Activated naive CD4-positive, alpha-beta T cell treated with anti-CD3 and anti-CD28 coated beads for 36 hours (primary cell): ENCODE results near the gene PIK3R3. TPM values are rescaled to one million over a fixed set of nuclear protein-coding genes. Genes with fewer than 3 reads are reported as not detected.

Source experiments
- CTCF ChIA-PET: fragments of 350-600 bp; sonication (Branson Sonifier 250); formaldehyde crosslinking; loops from one replicate; lab custom pipeline; 2021; ENCODE audit warnings: antibody characterized with exemption; lab: Charles Lee
- DNase-seq: peaks from one replicate; pipeline ENCODE4 v3.0.0-alpha.2; 2020
- H3K27ac Mint-ChIP-seq: one replicate; pipeline ENCODE4 v1.8.0; 2021; ENCODE audit warnings: mild to moderate bottlenecking, mixed read lengths
- H3K27me3 Mint-ChIP-seq: one replicate; pipeline ENCODE4 v1.8.0; 2021; ENCODE audit warnings: low read depth, mixed read lengths
- H3K36me3 Mint-ChIP-seq: one replicate; pipeline ENCODE4 v1.8.0; 2021; ENCODE audit warnings: low read depth, mixed read lengths
- H3K4me1 Mint-ChIP-seq: one replicate; pipeline ENCODE4 v1.8.0; 2021; ENCODE audit warnings: low read depth, mixed read lengths
- H3K4me3 Mint-ChIP-seq: one replicate; pipeline ENCODE4 v1.8.0; 2021; ENCODE audit warnings: mild to moderate bottlenecking, moderate library complexity, mixed read lengths
- H3K9me3 Mint-ChIP-seq: one replicate; pipeline ENCODE4 v1.8.0; 2021; ENCODE audit warnings: mixed read lengths
- intact Hi-C: fragments of 100-400 bp; cut with micrococcal nuclease; formaldehyde crosslinking; loops from one replicate; pipeline ENCODE4 v1.15.1; 2023
- total RNA-seq, 2 experiments: library from RNA; stranded (reverse); gene quantifications; one replicate each; pipeline ENCODE4 v1.2.3, GENCODE V29; 2021

Gene PIK3R3
- total RNA-seq, 2 experiments from 2014 or later, result 0.45 to 0.49 TPM

GRCh38 chr1:46152016-46152415 lies 19.6 kb upstream of the PIK3R3 start:
- CTCF ChIA-PET, result no interaction called here
- intact Hi-C loops, result no loop called here
- Mint-ChIP-seq H3K27ac (no peak overlapping the region), H3K4me3 (no peak overlapping the region), H3K27me3 (no peaks in the 10 kb centered on the region), H3K9me3 (no peaks in the 10 kb centered on the region), H3K36me3 (no peaks in the 10 kb centered on the region), H3K4me1 (no peaks in the 10 kb centered on the region)
- no peak for DNase-seq

- no peaks in the 10 kb centered on the region for H3K27me3 Mint-ChIP-seq
- DNase-seq, result no peak
Measured at GRCh38 chr1:46150085-46150484, 17.7 kb upstream of the PIK3R3 start.

GRCh38 chr1:46148318-46148717 lies 15.9 kb upstream of the PIK3R3 start:
- CTCF ChIA-PET, result no interaction called here
- Mint-ChIP-seq H3K4me1 (no peaks in the 10 kb centered on the region), H3K27me3 (no peaks in the 10 kb centered on the region), H3K27ac (no peak overlapping the region), H3K36me3 (no peaks in the 10 kb centered on the region), H3K4me3 (no peak overlapping the region), H3K9me3 (no peaks in the 10 kb centered on the region)
- intact Hi-C loops, result no loop called here
- no peak for DNase-seq

More at GRCh38 chr1:46150085-46150484, 17.7 kb upstream of the PIK3R3 start:
- no peaks in the 10 kb centered on the region for H3K4me1 Mint-ChIP-seq
- intact Hi-C loops, result no loop called here
- no peak overlapping the region for H3K27ac Mint-ChIP-seq
- H3K36me3 Mint-ChIP-seq, result no peaks in the 10 kb centered on the region
- H3K9me3 Mint-ChIP-seq, result no peaks in the 10 kb centered on the region
- H3K4me3 Mint-ChIP-seq, result no peak overlapping the region
- CTCF ChIA-PET, result no interaction called here

GRCh38 chr1:46137916-46138315 lies 5.5 kb upstream of the PIK3R3 start:
- H3K27ac Mint-ChIP-seq, result no peak overlapping the region
- intact Hi-C loops, result no loop called here
- CTCF ChIA-PET, result interaction anchor here (1.2 kb wide), 1 partner anchor 86 kb away, joined by 5 read pairs; no protein-coding TSS in a partner anchor

GRCh38 chr1:46136711-46137110 lies 4.3 kb upstream of the PIK3R3 start:
- H3K27me3 Mint-ChIP-seq, result peaks cover 24% of the 10 kb centered on the region
- no peak for DNase-seq
- H3K4me3 Mint-ChIP-seq, result no peak overlapping the region
- CTCF ChIA-PET, result no interaction called here
- H3K4me1 Mint-ChIP-seq, result peaks cover 13% of the 10 kb centered on the region
- H3K27ac Mint-ChIP-seq, result no peak overlapping the region
- no peaks in the 10 kb centered on the region for H3K36me3 Mint-ChIP-seq
- intact Hi-C loops, result no loop called here
- no peaks in the 10 kb centered on the region for H3K9me3 Mint-ChIP-seq

More at GRCh38 chr1:46137916-46138315, 5.5 kb upstream of the PIK3R3 start:
- Mint-ChIP-seq H3K4me1 (peaks cover 6% of the 10 kb centered on the region), H3K36me3 (no peaks in the 10 kb centered on the region), H3K4me3 (no peak overlapping the region), H3K9me3 (no peaks in the 10 kb centered on the region), H3K27me3 (peaks cover 16% of the 10 kb centered on the region)
- no peak for DNase-seq

- H3K27me3 Mint-ChIP-seq, result peaks cover 39% of the 10 kb centered on the region
- intact Hi-C loops, result loop anchor here (5.0 kb wide), 1 partner anchor 552 kb away; the partner anchor contains the start of gene NASP
Measured at GRCh38 chr1:46134660-46135331, 2.4 kb upstream of the PIK3R3 start.

GRCh38 chr1:46133781-46134350 lies 1.4 kb upstream of the PIK3R3 start:
- H3K4me1 Mint-ChIP-seq, result peaks cover 19% of the 10 kb centered on the region
- no peak for DNase-seq
- intact Hi-C loops, result loop anchor here (2.0 to 5.0 kb wide), 3 partner anchors 33 to 552 kb away; partner anchors contain the start of genes NASP and RAD54L
- no peak overlapping the region for H3K27ac Mint-ChIP-seq
- no peaks in the 10 kb centered on the region for H3K36me3 Mint-ChIP-seq
- CTCF ChIA-PET, result no interaction called here
- no peaks in the 10 kb centered on the region for H3K9me3 Mint-ChIP-seq
- H3K27me3 Mint-ChIP-seq, result peaks cover 44% of the 10 kb centered on the region
- H3K4me3 Mint-ChIP-seq, result peak overlapping the region; percentile 84

More at GRCh38 chr1:46134660-46135331, 2.4 kb upstream of the PIK3R3 start:
- Mint-ChIP-seq H3K4me3 (no peak overlapping the region), H3K36me3 (no peaks in the 10 kb centered on the region), H3K27ac (no peak overlapping the region), H3K4me1 (peaks cover 19% of the 10 kb centered on the region), H3K9me3 (no peaks in the 10 kb centered on the region)
- peak; percentile 8 for DNase-seq
- CTCF ChIA-PET, result interaction anchor here (0.7 to 1.1 kb wide), 2 partner anchors 17 to 46 kb away, joined by 3 read pairs; no protein-coding TSS in a partner anchor

GRCh38 chr1:46133181-46133658 lies 791 bp upstream of the PIK3R3 start:
- Mint-ChIP-seq H3K9me3 (no peaks in the 10 kb centered on the region), H3K36me3 (no peaks in the 10 kb centered on the region), H3K4me1 (peaks cover 19% of the 10 kb centered on the region), H3K4me3 (peak overlapping the region; percentile 84), H3K27ac (no peak overlapping the region), H3K27me3 (peaks cover 48% of the 10 kb centered on the region)
- DNase-seq, result no peak
- intact Hi-C loops, result loop anchor here (2.0 to 5.0 kb wide), 3 partner anchors 34 to 551 kb away; partner anchors contain the start of genes NASP and RAD54L
- CTCF ChIA-PET, result no interaction called here

- intact Hi-C loops, result loop anchor here (2.0 to 5.0 kb wide), 3 partner anchors 35 to 550 kb away; partner anchors contain the start of genes NASP and RAD54L
- H3K27me3 Mint-ChIP-seq, result peaks cover 50% of the 10 kb centered on the region
- CTCF ChIA-PET, result interaction anchor here (0.6 to 1.1 kb wide), 6 partner anchors 28 to 95 kb away, joined by 3 to 5 read pairs (median 3); partner anchors contain the start of gene POMGNT1
Measured at GRCh38 chr1:46131712-46132528, 509 bp downstream of the PIK3R3 start.

GRCh38 chr1:46131093-46131492 lies 1.3 kb downstream of the PIK3R3 start:
- H3K36me3 Mint-ChIP-seq, result no peaks in the 10 kb centered on the region
- DNase-seq, result no peak
- intact Hi-C loops, result loop anchor here (5.0 kb wide), 1 partner anchor 549 kb away; the partner anchor contains the start of gene NASP
- H3K27me3 Mint-ChIP-seq, result peaks cover 50% of the 10 kb centered on the region
- CTCF ChIA-PET, result interaction anchor here (0.6 to 1.1 kb wide), 2 partner anchors 29 to 51 kb away, joined by 3 to 4 read pairs; no protein-coding TSS in a partner anchor
- no peak overlapping the region for H3K4me3 Mint-ChIP-seq
- H3K27ac Mint-ChIP-seq, result no peak overlapping the region
- H3K9me3 Mint-ChIP-seq, result no peaks in the 10 kb centered on the region
- H3K4me1 Mint-ChIP-seq, result peaks cover 19% of the 10 kb centered on the region

More at GRCh38 chr1:46131712-46132528, 509 bp downstream of the PIK3R3 start:
- H3K27ac Mint-ChIP-seq, result no peak overlapping the region
- DNase-seq, result peak; percentile 38
- no peaks in the 10 kb centered on the region for H3K9me3 Mint-ChIP-seq
- peak overlapping the region; percentile 84 for H3K4me3 Mint-ChIP-seq
- H3K4me1 Mint-ChIP-seq, result peaks cover 19% of the 10 kb centered on the region
- no peaks in the 10 kb centered on the region for H3K36me3 Mint-ChIP-seq

- intact Hi-C loops, result loop anchor here (5.0 kb wide), 1 partner anchor 548 kb away; the partner anchor contains the start of gene NASP
- DNase-seq, result no peak
- peaks cover 50% of the 10 kb centered on the region for H3K27me3 Mint-ChIP-seq
Measured at GRCh38 chr1:46130606-46131005, 1.8 kb downstream of the PIK3R3 start.

More at GRCh38 chr1:46130606-46131005, 1.8 kb downstream of the PIK3R3 start:
- Mint-ChIP-seq H3K27ac (no peak overlapping the region), H3K4me1 (peaks cover 19% of the 10 kb centered on the region), H3K9me3 (no peaks in the 10 kb centered on the region), H3K4me3 (no peak overlapping the region), H3K36me3 (no peaks in the 10 kb centered on the region)
- CTCF ChIA-PET, result no interaction called here
